Measurements from ENCODE around the gene UBE2E2. TPM values are rescaled to one million over a fixed set of nuclear protein-coding genes. Genes with fewer than 3 reads are reported as not detected.

The UBE2E2 gene
- total RNA-seq, 1 experiment from 2014 or later = 38.6 TPM

- H3K14ac ChIP-seq (ENCODE audit: insufficient read depth, low read length) = no peak overlapping the region
- no peak for TF ChIP-seq CTCF (conservative IDR thresholded peaks at IDR 0.05)
- H4K91ac ChIP-seq (ENCODE audit: insufficient read length, low read depth, low read length) = no peak overlapping the region
- H2BK12ac ChIP-seq (ENCODE audit: insufficient read length, low read depth, low read length) = no peak overlapping the region
- H2BK20ac ChIP-seq (ENCODE audit: low read depth, low read length, poor library complexity, severe bottlenecking) = no peak overlapping the region
- H4K20me1 ChIP-seq (ENCODE audit: control insufficient read depth, insufficient read depth, insufficient read length) = no peaks in the 10 kb centered on the region
- H3K4me2 ChIP-seq (ENCODE audit: insufficient read depth, insufficient read length, low read length) = no peak overlapping the region
- H3K9me3 ChIP-seq (ENCODE audit: control insufficient read depth, low read depth, low read length) = no peaks in the 10 kb centered on the region
- WGBS (ENCODE audit: extremely low coverage, insufficient read length, low lambda C conversion rate) = no CpG with 5 or more reads among the region's 3 CpGs
- H2AFZ ChIP-seq (ENCODE audit: low read length) = no peak overlapping the region
- Mint-ChIP-seq H3K4me1 (peaks cover 5 to 10% of the 10 kb centered on the region in 2 experiments), H3K9me3 (no peaks in the 10 kb centered on the region; a peak in 2 of 5 replicates), H3K36me3 (ENCODE audit: insufficient read depth in 1 of 3, low read depth in 3 of 3) (no peaks in the 10 kb centered on the region; a peak in 1 of 7 replicates), H3K27me3 (ENCODE audit: low read depth) (no peaks in the 10 kb centered on the region), H3K27ac (no peak overlapping the region; a peak in 1 of 7 replicates), H3K4me3 (no peak overlapping the region)
- no peak overlapping the region for H3K23ac ChIP-seq (ENCODE audit: insufficient read length, low read depth, low read length)
- no peaks in the 10 kb centered on the region for H3K79me1 ChIP-seq (ENCODE audit: insufficient read depth, low read depth, low read length, poor library complexity, severe bottlenecking)
- no peaks in the 10 kb centered on the region for H3K27me3 ChIP-seq (ENCODE audit: insufficient read depth, low read length)
- H3K79me2 ChIP-seq (ENCODE audit: insufficient read depth, low read length) = no peaks in the 10 kb centered on the region
- H3K18ac ChIP-seq (ENCODE audit: insufficient read length, low read depth, low read length) = no peak overlapping the region
- no peak overlapping the region for H3K4ac ChIP-seq (ENCODE audit: low read depth, low read length)
- no peak overlapping the region for H4K8ac ChIP-seq (replicated peaks; ENCODE audit: insufficient read length, low read depth, low read length)
- no peak overlapping the region for H3K9ac ChIP-seq (ENCODE audit: extremely low read depth, insufficient read length, low read length)
- H3K27ac ChIP-seq (ENCODE audit: insufficient read length, low read depth, low read length) = no peak overlapping the region
- no peak for DNase-seq
- H3K23me2 ChIP-seq (ENCODE audit: insufficient read length, low read depth, low read length, poor library complexity, severe bottlenecking) = no peaks in the 10 kb centered on the region
- H2AK5ac ChIP-seq (ENCODE audit: insufficient read length, low read length) = no peak overlapping the region
- H3T11ph ChIP-seq (ENCODE audit: low read length) = no peak overlapping the region
- peaks cover 2% of the 10 kb centered on the region; the same call in 1 of the 2 replicates for H3K4me1 ChIP-seq (ENCODE audit: insufficient read depth, low read length)
- no peak overlapping the region for H4K5ac ChIP-seq (ENCODE audit: insufficient read length, low read depth, low read length)
- no peak overlapping the region for H2BK120ac ChIP-seq (ENCODE audit: low read depth, low read length, poor library complexity, severe bottlenecking)
- no peak overlapping the region for H3K56ac ChIP-seq (ENCODE audit: insufficient read length, low read depth, low read length)
- no peak overlapping the region for H2BK5ac ChIP-seq (ENCODE audit: insufficient read length, low read length)
- no peak overlapping the region for H2BK15ac ChIP-seq (ENCODE audit: low read depth, low read length)
Measured at GRCh38 chr3:23588547-23588946, 385.4 kb downstream of the UBE2E2 start.

Data from H9 (cell line).